ENCODE results near the gene KIRREL2. TPM values are rescaled to one million over a fixed set of nuclear protein-coding genes. Genes with fewer than 3 reads are reported as not detected.

Gene KIRREL2
- total and polyA plus RNA-seq, 2 of the 8 experiments (the other 6 are each of a cell fraction or from before 2014, with no cell fraction given), result 2.4 to 4.6 TPM

- TF ChIP-seq TCF12 (IDR thresholded peaks at IDR 0.05; ENCODE audit: low read depth, low read length), result no peak
- TF ChIP-seq, protein P1, sequence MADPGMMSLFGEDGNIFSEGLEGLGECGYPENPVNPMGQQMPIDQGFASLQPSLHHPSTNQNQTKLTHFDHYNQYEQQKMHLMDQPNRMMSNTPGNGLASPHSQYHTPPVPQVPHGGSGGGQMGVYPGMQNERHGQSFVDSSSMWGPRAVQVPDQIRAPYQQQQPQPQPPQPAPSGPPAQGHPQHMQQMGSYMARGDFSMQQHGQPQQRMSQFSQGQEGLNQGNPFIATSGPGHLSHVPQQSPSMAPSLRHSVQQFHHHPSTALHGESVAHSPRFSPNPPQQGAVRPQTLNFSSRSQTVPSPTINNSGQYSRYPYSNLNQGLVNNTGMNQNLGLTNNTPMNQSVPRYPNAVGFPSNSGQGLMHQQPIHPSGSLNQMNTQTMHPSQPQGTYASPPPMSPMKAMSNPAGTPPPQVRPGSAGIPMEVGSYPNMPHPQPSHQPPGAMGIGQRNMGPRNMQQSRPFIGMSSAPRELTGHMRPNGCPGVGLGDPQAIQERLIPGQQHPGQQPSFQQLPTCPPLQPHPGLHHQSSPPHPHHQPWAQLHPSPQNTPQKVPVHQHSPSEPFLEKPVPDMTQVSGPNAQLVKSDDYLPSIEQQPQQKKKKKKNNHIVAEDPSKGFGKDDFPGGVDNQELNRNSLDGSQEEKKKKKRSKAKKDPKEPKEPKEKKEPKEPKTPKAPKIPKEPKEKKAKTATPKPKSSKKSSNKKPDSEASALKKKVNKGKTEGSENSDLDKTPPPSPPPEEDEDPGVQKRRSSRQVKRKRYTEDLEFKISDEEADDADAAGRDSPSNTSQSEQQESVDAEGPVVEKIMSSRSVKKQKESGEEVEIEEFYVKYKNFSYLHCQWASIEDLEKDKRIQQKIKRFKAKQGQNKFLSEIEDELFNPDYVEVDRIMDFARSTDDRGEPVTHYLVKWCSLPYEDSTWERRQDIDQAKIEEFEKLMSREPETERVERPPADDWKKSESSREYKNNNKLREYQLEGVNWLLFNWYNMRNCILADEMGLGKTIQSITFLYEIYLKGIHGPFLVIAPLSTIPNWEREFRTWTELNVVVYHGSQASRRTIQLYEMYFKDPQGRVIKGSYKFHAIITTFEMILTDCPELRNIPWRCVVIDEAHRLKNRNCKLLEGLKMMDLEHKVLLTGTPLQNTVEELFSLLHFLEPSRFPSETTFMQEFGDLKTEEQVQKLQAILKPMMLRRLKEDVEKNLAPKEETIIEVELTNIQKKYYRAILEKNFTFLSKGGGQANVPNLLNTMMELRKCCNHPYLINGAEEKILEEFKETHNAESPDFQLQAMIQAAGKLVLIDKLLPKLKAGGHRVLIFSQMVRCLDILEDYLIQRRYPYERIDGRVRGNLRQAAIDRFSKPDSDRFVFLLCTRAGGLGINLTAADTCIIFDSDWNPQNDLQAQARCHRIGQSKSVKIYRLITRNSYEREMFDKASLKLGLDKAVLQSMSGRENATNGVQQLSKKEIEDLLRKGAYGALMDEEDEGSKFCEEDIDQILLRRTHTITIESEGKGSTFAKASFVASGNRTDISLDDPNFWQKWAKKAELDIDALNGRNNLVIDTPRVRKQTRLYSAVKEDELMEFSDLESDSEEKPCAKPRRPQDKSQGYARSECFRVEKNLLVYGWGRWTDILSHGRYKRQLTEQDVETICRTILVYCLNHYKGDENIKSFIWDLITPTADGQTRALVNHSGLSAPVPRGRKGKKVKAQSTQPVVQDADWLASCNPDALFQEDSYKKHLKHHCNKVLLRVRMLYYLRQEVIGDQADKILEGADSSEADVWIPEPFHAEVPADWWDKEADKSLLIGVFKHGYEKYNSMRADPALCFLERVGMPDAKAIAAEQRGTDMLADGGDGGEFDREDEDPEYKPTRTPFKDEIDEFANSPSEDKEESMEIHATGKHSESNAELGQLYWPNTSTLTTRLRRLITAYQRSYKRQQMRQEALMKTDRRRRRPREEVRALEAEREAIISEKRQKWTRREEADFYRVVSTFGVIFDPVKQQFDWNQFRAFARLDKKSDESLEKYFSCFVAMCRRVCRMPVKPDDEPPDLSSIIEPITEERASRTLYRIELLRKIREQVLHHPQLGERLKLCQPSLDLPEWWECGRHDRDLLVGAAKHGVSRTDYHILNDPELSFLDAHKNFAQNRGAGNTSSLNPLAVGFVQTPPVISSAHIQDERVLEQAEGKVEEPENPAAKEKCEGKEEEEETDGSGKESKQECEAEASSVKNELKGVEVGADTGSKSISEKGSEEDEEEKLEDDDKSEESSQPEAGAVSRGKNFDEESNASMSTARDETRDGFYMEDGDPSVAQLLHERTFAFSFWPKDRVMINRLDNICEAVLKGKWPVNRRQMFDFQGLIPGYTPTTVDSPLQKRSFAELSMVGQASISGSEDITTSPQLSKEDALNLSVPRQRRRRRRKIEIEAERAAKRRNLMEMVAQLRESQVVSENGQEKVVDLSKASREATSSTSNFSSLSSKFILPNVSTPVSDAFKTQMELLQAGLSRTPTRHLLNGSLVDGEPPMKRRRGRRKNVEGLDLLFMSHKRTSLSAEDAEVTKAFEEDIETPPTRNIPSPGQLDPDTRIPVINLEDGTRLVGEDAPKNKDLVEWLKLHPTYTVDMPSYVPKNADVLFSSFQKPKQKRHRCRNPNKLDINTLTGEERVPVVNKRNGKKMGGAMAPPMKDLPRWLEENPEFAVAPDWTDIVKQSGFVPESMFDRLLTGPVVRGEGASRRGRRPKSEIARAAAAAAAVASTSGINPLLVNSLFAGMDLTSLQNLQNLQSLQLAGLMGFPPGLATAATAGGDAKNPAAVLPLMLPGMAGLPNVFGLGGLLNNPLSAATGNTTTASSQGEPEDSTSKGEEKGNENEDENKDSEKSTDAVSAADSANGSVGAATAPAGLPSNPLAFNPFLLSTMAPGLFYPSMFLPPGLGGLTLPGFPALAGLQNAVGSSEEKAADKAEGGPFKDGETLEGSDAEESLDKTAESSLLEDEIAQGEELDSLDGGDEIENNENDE (IDR thresholded peaks at IDR 0.05; ENCODE audit: insufficient replicate concordance, low read length), result no peak
- no peak for TF ChIP-seq GTF2F1 (IDR thresholded peaks at IDR 0.05; ENCODE audit: borderline replicate concordance, low read depth, low read length)
- TF ChIP-seq KDM1A (IDR thresholded peaks at IDR 0.05; ENCODE audit: borderline replicate concordance, low read length), result no peak
- no peak for TF ChIP-seq SRF (IDR thresholded peaks at IDR 0.05; ENCODE audit: low read depth, low read length)
- TF ChIP-seq TAF7 (optimal IDR thresholded peaks at IDR 0.05; ENCODE audit: borderline replicate concordance, low read depth, low read length), result no peak
- TF ChIP-seq TEAD4 (IDR thresholded peaks at IDR 0.05; ENCODE audit: low read depth, low read length), result peak; percentile 55; the same call in 1 of the 2 replicates
- no peak for TF ChIP-seq JUND (IDR thresholded peaks at IDR 0.05; ENCODE audit: low read length)
- no peak for TF ChIP-seq EZH2 (IDR thresholded peaks at IDR 0.05; ENCODE audit: low read depth, low read length, severe bottlenecking)
- TF ChIP-seq FOSL1 (IDR thresholded peaks at IDR 0.05; ENCODE audit: insufficient read depth, low read depth, low read length), result no peak
Observed at GRCh38 chr19:35851213-35852028, 5.3 kb upstream of the KIRREL2 start (continued).

All from H1 (cell line).